HEK293T (cell line): ENCODE data around the gene C8A.

ENCODE experiments used
- CTCF ChIA-PET: fragments of 350-600 bp; formaldehyde crosslinking; extraction: SDS; loops from one replicate; lab custom pipeline; 2021; ENCODE audit warnings: antibody characterized with exemption, inconsistent platforms; lab: Yijun Ruan, JAX
- POLR2A ChIA-PET: fragments of 350-600 bp; formaldehyde crosslinking; extraction: SDS; loops from one replicate; lab custom pipeline; 2020; ENCODE audit warnings: antibody characterized with exemption, inconsistent platforms; lab: Yijun Ruan, JAX
- DNase-seq: peaks from one replicate; pipeline ENCODE4 v3.0.0; 2012; ENCODE audit warnings: mixed read lengths; ENCODE audit errors: extremely low spot score
- ARNT ChIP-seq: fragments of 450-650 bp; IDR thresholded peaks from 2 replicates; pipeline ENCODE4 v1.6.1; 2017; ENCODE audit warnings: mild to moderate bottlenecking
- BHLHE40 ChIP-seq: fragments of 450-650 bp; IDR thresholded peaks from 2 replicates; pipeline ENCODE4 v1.6.1; 2016; ENCODE audit warnings: mild to moderate bottlenecking, moderate library complexity, borderline replicate concordance
- CTBP1 ChIP-seq: fragments of 450-650 bp; IDR thresholded peaks from 2 replicates; pipeline ENCODE4 v1.6.1; 2016; ENCODE audit warnings: borderline replicate concordance
- ELF4 ChIP-seq: fragments of 450-650 bp; IDR thresholded peaks from 2 replicates; pipeline ENCODE4 v1.6.1; 2017; ENCODE audit warnings: antibody characterized with exemption
- FOXA1 ChIP-seq: fragments of 450-650 bp; IDR thresholded peaks from 2 replicates; pipeline ENCODE4 v1.6.1; 2016; ENCODE audit warnings: mild to moderate bottlenecking
- FOXK2 ChIP-seq: fragments of 450-650 bp; IDR thresholded peaks from 2 replicates; pipeline ENCODE4 v1.6.1; 2016; ENCODE audit warnings: mild to moderate bottlenecking
- FOXM1 ChIP-seq: fragments of 450-650 bp; IDR thresholded peaks from 2 replicates; pipeline ENCODE4 v1.6.1; 2017; ENCODE audit warnings: mild to moderate bottlenecking, borderline replicate concordance
- HDGF ChIP-seq: fragments of 450-650 bp; IDR thresholded peaks from 2 replicates; pipeline ENCODE4 v1.6.1; 2017; ENCODE audit warnings: antibody characterized with exemption, borderline replicate concordance
- L3MBTL2 ChIP-seq: fragments of 450-650 bp; conservative IDR thresholded peaks from 2 replicates; pipeline ENCODE4 v1.6.1; 2016; ENCODE audit warnings: mild to moderate bottlenecking
- LEF1 ChIP-seq: fragments of 450-650 bp; IDR thresholded peaks from 2 replicates; pipeline ENCODE4 v1.6.1; 2017; ENCODE audit warnings: mild to moderate bottlenecking, borderline replicate concordance
- NFRKB ChIP-seq: fragments of 450-650 bp; IDR thresholded peaks from 2 replicates; pipeline ENCODE4 v1.6.1; 2016; ENCODE audit warnings: mild to moderate bottlenecking, moderate library complexity
- PKNOX1 ChIP-seq: fragments of 450-650 bp; IDR thresholded peaks from 2 replicates; pipeline ENCODE4 v1.6.1; 2016
- SP1 ChIP-seq: fragments of 450-650 bp; IDR thresholded peaks from 2 replicates; pipeline ENCODE4 v1.6.1; 2017
- SUZ12 ChIP-seq: fragments of 450-650 bp; IDR thresholded peaks from 2 replicates; pipeline ENCODE4 v1.6.1; 2016; ENCODE audit warnings: mild to moderate bottlenecking
- TARDBP ChIP-seq: fragments of 450-650 bp; IDR thresholded peaks from 2 replicates; pipeline ENCODE4 v1.6.1; 2016
- ZNF384 ChIP-seq: fragments of 450-650 bp; IDR thresholded peaks from 2 replicates; pipeline ENCODE4 v1.6.1; 2016

Gene C8A

DNA sequence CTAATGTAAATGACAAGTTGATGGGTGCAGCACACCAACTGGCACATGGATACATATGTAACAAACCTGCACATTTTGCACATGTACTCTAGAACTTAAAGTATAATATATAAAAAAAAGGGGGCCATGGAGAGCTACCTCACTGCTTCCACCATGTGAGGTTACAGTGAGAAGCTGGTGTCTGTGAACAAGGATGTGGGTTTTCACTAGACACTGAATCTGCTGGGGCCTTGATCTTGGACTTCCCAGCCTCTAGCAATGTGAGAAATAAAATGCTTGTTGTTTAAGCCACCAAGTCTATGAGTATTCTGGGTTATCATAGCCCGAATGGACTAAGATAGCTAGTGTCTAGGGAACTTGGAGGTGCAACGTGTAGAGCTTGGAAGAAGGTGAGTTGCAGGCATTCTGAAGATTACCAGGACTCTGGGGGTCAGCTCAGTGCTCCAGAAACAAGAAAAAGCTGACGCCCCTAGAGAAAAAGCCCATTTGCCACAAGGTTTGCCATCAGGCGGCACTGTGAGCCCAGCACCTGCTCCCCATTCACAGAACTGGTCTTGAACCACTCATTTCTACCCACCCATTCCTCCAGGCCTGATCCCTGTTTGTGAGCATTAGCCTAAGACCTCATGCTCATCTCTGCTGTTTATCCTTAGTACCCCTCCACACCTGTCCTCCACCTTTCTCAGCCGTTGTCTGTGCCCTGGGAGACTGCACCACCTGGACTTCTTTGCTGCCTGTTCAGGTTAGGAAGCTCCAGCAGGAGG is 20.3 kb upstream of the C8A start:
- DNase-seq = no peak
- POLR2A ChIA-PET = no interaction called here
- no peak for TF ChIP-seq NFRKB
- no peak for TF ChIP-seq TARDBP
- no peak for TF ChIP-seq ZNF384
- no peak for TF ChIP-seq BHLHE40
- no peak for TF ChIP-seq SUZ12
- no peak for TF ChIP-seq PKNOX1
- TF ChIP-seq LEF1 = no peak
- TF ChIP-seq FOXM1 = no peak
- TF ChIP-seq CTBP1 = no peak
- no peak for TF ChIP-seq ARNT
- CTCF ChIA-PET = interaction anchor here (0.6 to 1.7 kb wide), 2 partner anchors 134 to 555 kb away, joined by 3 read pairs; no protein-coding TSS in a partner anchor

DNA sequence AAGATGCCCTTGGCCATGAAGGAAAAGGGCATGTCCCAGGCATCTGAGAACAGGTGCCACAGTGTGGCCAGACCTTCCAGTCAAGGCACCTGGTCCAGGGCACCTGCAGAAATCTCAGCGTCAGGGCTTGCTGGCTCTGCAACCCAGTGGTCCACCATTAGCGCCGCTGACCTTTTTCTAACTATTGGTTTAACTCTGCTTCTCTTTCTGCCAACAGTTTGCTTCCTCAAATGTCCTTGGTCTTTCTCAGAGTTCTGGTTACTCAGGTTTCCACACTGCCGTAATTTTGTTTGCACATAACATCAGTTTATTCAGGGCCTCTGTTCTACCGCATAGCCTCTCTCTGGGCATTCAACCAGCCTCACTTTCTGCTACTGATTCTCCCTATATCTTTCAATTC is 18.9 kb upstream of the C8A start:
- ChIA-PET POLR2A (no interaction called here), CTCF (no interaction called here)
- TF ChIP-seq NFRKB = no peak
- TF ChIP-seq SUZ12 = no peak
- no peak for TF ChIP-seq ARNT
- TF ChIP-seq LEF1 = no peak
- no peak for TF ChIP-seq TARDBP
- TF ChIP-seq ELF4 = no peak
- TF ChIP-seq PKNOX1 = no peak
- TF ChIP-seq FOXM1 = no peak
- TF ChIP-seq L3MBTL2 = no peak
- DNase-seq = no peak

- TF ChIP-seq FOXK2 = no peak
- CTCF ChIA-PET = no interaction called here
- POLR2A ChIA-PET = no interaction called here
- no peak for DNase-seq
These were observed 18.2 kb upstream of the C8A start for GRCh38 chr1:56836359-56836758.

GRCh38 chr1:56837244-56837939 is 17.2 kb upstream of the C8A start:
- CTCF ChIA-PET = no interaction called here
- POLR2A ChIA-PET = no interaction called here
- no peak for TF ChIP-seq TARDBP
- no peak for TF ChIP-seq ELF4
- no peak for TF ChIP-seq NFRKB
- no peak for TF ChIP-seq FOXK2
- TF ChIP-seq FOXA1 = no peak
- no peak for DNase-seq

DNA sequence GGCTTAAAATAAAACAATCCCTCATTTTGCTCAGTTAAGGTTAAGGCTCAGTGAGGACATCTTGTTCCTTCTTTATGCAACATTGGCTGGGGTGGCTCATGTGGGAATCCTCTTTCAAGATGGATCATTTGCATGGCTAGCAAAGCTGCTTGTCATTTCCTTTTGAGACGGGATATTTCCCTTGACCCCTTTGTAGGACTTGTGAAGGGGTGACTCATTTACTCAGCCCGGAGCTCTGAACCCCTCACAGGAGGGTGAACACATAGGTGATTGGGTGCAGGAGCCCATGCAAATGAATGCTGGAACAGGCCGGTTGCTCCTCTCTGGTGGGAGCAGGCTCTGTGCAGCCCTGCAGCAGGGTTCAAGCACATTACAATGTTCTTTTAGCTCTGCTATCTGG is 15.8 kb upstream of the C8A start:
- TF ChIP-seq HDGF (no peak), PKNOX1 (no peak), BHLHE40 (no peak), ELF4 (no peak), LEF1 (no peak), SP1 (no peak), NFRKB (no peak), FOXK2 (no peak), FOXM1 (no peak), ZNF384 (no peak)
- ChIA-PET POLR2A (no interaction called here), CTCF (interaction anchor here (0.6 kb wide), 1 partner anchor 173 kb away, joined by 3 read pairs; no protein-coding TSS in a partner anchor)
- DNase-seq = no peak

GRCh38 chr1:56843544-56843943 is 11.1 kb upstream of the C8A start:
- ChIA-PET POLR2A (no interaction called here), CTCF (interaction anchor here (1.4 kb wide), 1 partner anchor 125 kb away, joined by 3 read pairs; no protein-coding TSS in a partner anchor)
- DNase-seq = no peak
- TF ChIP-seq FOXK2 (no peak), CTBP1 (no peak), FOXA1 (no peak), BHLHE40 (no peak), L3MBTL2 (no peak), FOXM1 (no peak), SP1 (no peak), ELF4 (no peak), ZNF384 (no peak), HDGF (no peak)

- DNase-seq = no peak
- TF ChIP-seq LEF1 (no peak), ARNT (no peak), SUZ12 (no peak), SP1 (no peak), FOXM1 (no peak), BHLHE40 (no peak), ELF4 (no peak), HDGF (no peak), L3MBTL2 (no peak), FOXK2 (no peak), FOXA1 (no peak), PKNOX1 (no peak), CTBP1 (no peak), TARDBP (no peak), NFRKB (no peak), ZNF384 (no peak)
- POLR2A ChIA-PET = interaction anchor here (0.7 kb wide), 1 partner anchor 159 kb away, joined by 3 read pairs; no protein-coding TSS in a partner anchor
- CTCF ChIA-PET = no interaction called here
These were observed 10.0 kb upstream of the C8A start for GRCh38 chr1:56844545-56845136.
